ENCODE data around the gene RUNX2. TPM values are rescaled to one million over a fixed set of nuclear protein-coding genes. Genes with fewer than 3 reads are reported as not detected.

Gene RUNX2
- total and polyA plus RNA-seq, 9 of the 15 experiments (the other 6 are each of a cell fraction or from before 2014, with no cell fraction given) = 0.29 to 1.00 (median 0.43) TPM

- ChIA-PET POLR2A (no interaction called here), CTCF (ENCODE audit: low intra/inter-chr PET ratio) (no interaction called here)
- Histone ChIP-seq H3K9ac (ENCODE audit: insufficient read depth in 1 of 2, low read depth in 2 of 2, low read length in 2 of 2) (no peak overlapping the region), H3K9me1 (ENCODE audit: control insufficient read depth, insufficient read depth, low read length) (no peaks in the 10 kb centered on the region), H3K4me3 (no peak overlapping the region), H2AFZ (ENCODE audit: low read depth, low read length) (no peak overlapping the region), H3K4me2 (ENCODE audit: insufficient read depth, low read length) (no peak overlapping the region), H3K9me3 (replicated peaks; ENCODE audit: control insufficient read depth, insufficient read depth, low read depth, low read length) (no peaks in the 10 kb centered on the region), H3K36me3 (ENCODE audit: control insufficient read depth, insufficient read depth, low read length) (no peaks in the 10 kb centered on the region), H3K27me3 (ENCODE audit: control insufficient read depth in 2 of 2, insufficient read depth in 2 of 2, low read length in 2 of 2) (peaks cover 5 to 34% of the 10 kb centered on the region in 2 experiments; a peak in 4 of 5 replicates), H3K27ac (ENCODE audit: extremely low read depth, low read depth, low read length) (no peak overlapping the region), H3K79me2 (ENCODE audit: control insufficient read depth, insufficient read depth, low read length) (no peaks in the 10 kb centered on the region), H4K20me1 (replicated peaks; ENCODE audit: control insufficient read depth, insufficient read depth, low read length) (no peaks in the 10 kb centered on the region), H3K4me1 (replicated peaks in 1 of 2; ENCODE audit: control insufficient read depth in 2 of 2, insufficient read depth in 2 of 2, low read length in 2 of 2) (no peaks in the 10 kb centered on the region)
- intact Hi-C loops (cut with micrococcal nuclease) (no loop called here), in situ Hi-C loops (cut with MboI) (no loop called here)
- DNase-seq (ENCODE audit: extremely low read depth in 1 of 4, low spot score in 3 of 4) (no peak), ATAC-seq (no peak), FAIRE-seq (no peak)
- no TSS peak for BruUV-seq (replicated peaks)
- WGBS (ENCODE audit: insufficient coverage, low coverage, missing lambda C conversion rate) = 6% methylated on average over 5 of the region's 5 CpGs
- TF ChIP-seq CBFA2T2 (conservative IDR thresholded peaks at IDR 0.05) (no peak), ZC3H8 (IDR thresholded peaks at IDR 0.05) (no peak), ZBTB17 (CRISPR knock-in tag; IDR thresholded peaks at IDR 0.05) (no peak), ZKSCAN1 (IDR thresholded peaks at IDR 0.05; ENCODE audit: low read depth, low read length) (no peak), GABPB1 (CRISPR knock-in tag; IDR thresholded peaks at IDR 0.05) (no peak), PTRF (tag; IDR thresholded peaks at IDR 0.05) (no peak), TRIM25 (IDR thresholded peaks at IDR 0.05; ENCODE audit: borderline replicate concordance) (no peak)
Measured at GRCh38 chr6:45568626-45569025, 240.5 kb downstream of the RUNX2 start.

Data from K562 (cell line).